Body of pancreas (tissue), 4 donors: Measurements from ENCODE around the gene ARPP19. TPM values are rescaled to one million over a fixed set of nuclear protein-coding genes. Genes with fewer than 3 reads are reported as not detected.
"Not testable (repeated sequence)": the region's sequence is repeated elsewhere in the genome, so short reads cannot be mapped to it uniquely, and the experiment has no call there.

ENCODE experiments used
- ATAC-seq: fragments of 150-250 bp; one replicate; pipeline ENCODE4 v1.9.1; 2016
- DNase-seq, 4 donors: peaks; one replicate each; pipeline ENCODE4 v3.0.0-alpha.2; 2019
- H3K27ac ChIP-seq, 4 donors: fragments of 200-600 bp; sonication (generic); 1 replicate in 3 of 4; 2 replicates in 1 of 4; pipeline versions ENCODE4 v1.5.1 to v1.6.1; 2016 to 2019; ENCODE audit warnings: mild to moderate bottlenecking in 1 of 4, mixed read lengths in 1 of 4, moderate library complexity in 1 of 4
- H3K27me3 ChIP-seq, 2 donors: fragments of 200-600 bp; sonication (generic); one replicate each; pipeline ENCODE4 v1.6.0; 2016; ENCODE audit warnings: mild to moderate bottlenecking in 1 of 2
- H3K36me3 ChIP-seq, 2 donors: fragments of 200-600 bp; sonication (generic); replicated peaks in 1 of 2; 2 replicates each; pipeline ENCODE4 v1.5.1; 2016; ENCODE audit warnings: low read depth in 2 of 2; ENCODE audit not compliant: insufficient read depth in 1 of 2
- H3K4me1 ChIP-seq: fragments of 200-600 bp; sonication (generic); one replicate; pipeline ENCODE4 v1.6.0; 2016
- H3K4me3 ChIP-seq, 2 donors: fragments of 200-600 bp; sonication (generic); 1 replicate in 1 of 2; 2 replicates in 1 of 2; pipeline ENCODE4 v1.5.1; 2016 to 2019
- H3K9me3 ChIP-seq, 3 donors: fragments of 200-600 bp; sonication (generic); 1 replicate in 2 of 3; 2 replicates in 1 of 3; pipeline ENCODE4 v1.5.1; 2016
- CTCF ChIP-seq, 7 experiments: fragments of 450-650 bp in 4 of 7; fragments of 200-600 bp in 3 of 7; sonication (generic) in 3 of 7; IDR thresholded peaks; one replicate each; pipeline ENCODE4 v1.5.1; 2016 to 2019; ENCODE audit warnings: antibody characterized with exemption in 7 of 7
- POLR2A ChIP-seq, 3 donors: fragments of 450-650 bp; IDR thresholded peaks; one replicate each; pipeline ENCODE4 v1.6.1; 2016; ENCODE audit warnings: antibody characterized with exemption in 3 of 3, mild to moderate bottlenecking in 2 of 3
- WGBS, 2 donors: methylation state at CpG; one replicate each; pipeline ENCODE4 v1.1.5; 2017; 5-methylcytosine and 5-hydroxymethylcytosine counted together
- intact Hi-C: fragments of 100-400 bp; cut with DNase I; formaldehyde crosslinking; loops from one replicate; pipeline ENCODE4 v1.15.1; 2023
- total RNA-seq, 2 donors: library from RNA; depleted of rRNA; stranded (reverse); fragments of >200 nt; gene quantifications; one replicate each; pipeline ENCODE4 v1.1.0, GENCODE V29; 2016

The ARPP19 gene
- total RNA-seq, 2 donors from 2014 or later, result 37.2 to 65.4 TPM

DNA sequence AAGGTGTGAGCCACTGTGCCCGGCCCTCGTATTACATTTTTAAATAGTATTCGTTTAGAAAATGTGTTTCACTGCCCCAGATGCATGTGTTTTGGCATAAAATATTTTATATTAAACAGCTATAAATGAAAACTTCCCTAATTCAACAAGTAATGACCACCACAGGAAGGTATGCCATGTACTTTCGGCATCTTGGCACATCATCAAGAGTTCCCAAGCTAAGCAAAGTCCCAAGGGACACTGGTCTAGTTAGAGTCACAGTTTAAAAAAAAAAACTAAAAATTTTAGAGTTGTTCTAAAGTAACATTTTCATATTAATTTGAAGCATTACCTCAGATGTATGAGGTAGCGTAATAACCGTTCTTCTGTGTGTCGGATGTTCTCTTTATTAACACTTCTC lies 15.6 kb upstream of the ARPP19 start:
- TF ChIP-seq POLR2A (IDR thresholded peaks at IDR 0.05) (no peak), CTCF (IDR thresholded peaks at IDR 0.05) (no peak)
- WGBS, 2 donors, result 93% methylated on average over 7 of the region's 7 CpGs
- DNase-seq, result no peak
- H3K4me3 ChIP-seq, result no peak overlapping the region
- no peak for ATAC-seq
- no peaks in the 10 kb centered on the region for H3K27me3 ChIP-seq
- H3K36me3 ChIP-seq, result peaks cover 0 to 17% of the 10 kb centered on the region in 2 donors
- intact Hi-C loops, result no loop called here
- no peaks in the 10 kb centered on the region for H3K9me3 ChIP-seq
- no peaks in the 10 kb centered on the region for H3K4me1 ChIP-seq
- H3K27ac ChIP-seq, result no peak overlapping the region

DNA sequence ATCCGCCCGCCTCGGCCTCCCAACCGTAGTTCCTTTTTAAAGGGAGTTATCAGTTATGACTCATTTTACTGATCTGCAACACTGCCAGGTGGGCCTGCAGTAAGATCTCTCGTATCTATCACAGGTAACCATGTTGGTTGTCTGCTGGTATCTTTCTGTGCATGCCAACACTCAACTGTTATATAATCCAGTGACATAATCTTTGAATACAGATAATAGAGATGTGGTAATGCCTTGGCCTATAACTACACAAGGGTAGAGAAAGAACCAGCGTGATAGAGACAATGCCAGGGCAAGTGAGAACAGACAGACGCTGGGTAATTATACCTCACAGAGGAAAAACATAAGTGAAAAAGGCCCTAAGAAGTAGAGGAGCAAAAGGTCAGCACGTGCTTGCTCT lies 11.0 kb upstream of the ARPP19 start:
- 71 to 79% methylated on average over 8 of the region's 8 CpGs for WGBS, 2 donors
- TF ChIP-seq POLR2A (IDR thresholded peaks at IDR 0.05) (no peak), CTCF (IDR thresholded peaks at IDR 0.05) (no peak)
- Histone ChIP-seq H3K27me3 (no peaks in the 10 kb centered on the region), H3K27ac (no peak overlapping the region), H3K4me1 (no peaks in the 10 kb centered on the region), H3K36me3 (peaks cover 0 to 9% of the 10 kb centered on the region in 2 donors), H3K4me3 (no peak overlapping the region), H3K9me3 (no peaks in the 10 kb centered on the region)
- ATAC-seq, result peak; percentile 52
- DNase-seq, result no peak
- intact Hi-C loops, result no loop called here

- TF ChIP-seq CTCF (IDR thresholded peaks at IDR 0.05), result no peak
- no peak for TF ChIP-seq POLR2A (IDR thresholded peaks at IDR 0.05)
- 84 to 90% methylated on average over 2 of the region's 2 CpGs for WGBS, 2 donors
- Histone ChIP-seq H3K36me3 (peaks cover 0 to 2% of the 10 kb centered on the region in 2 donors), H3K27ac (no peak overlapping the region), H3K4me1 (no peaks in the 10 kb centered on the region), H3K9me3 (no peaks in the 10 kb centered on the region), H3K27me3 (no peaks in the 10 kb centered on the region), H3K4me3 (no peak overlapping the region)
- no peak for DNase-seq
- intact Hi-C loops, result no loop called here
- ATAC-seq, result no peak
These were observed 7.9 kb upstream of the ARPP19 start for GRCh38 chr15:52576692-52577091.

DNA sequence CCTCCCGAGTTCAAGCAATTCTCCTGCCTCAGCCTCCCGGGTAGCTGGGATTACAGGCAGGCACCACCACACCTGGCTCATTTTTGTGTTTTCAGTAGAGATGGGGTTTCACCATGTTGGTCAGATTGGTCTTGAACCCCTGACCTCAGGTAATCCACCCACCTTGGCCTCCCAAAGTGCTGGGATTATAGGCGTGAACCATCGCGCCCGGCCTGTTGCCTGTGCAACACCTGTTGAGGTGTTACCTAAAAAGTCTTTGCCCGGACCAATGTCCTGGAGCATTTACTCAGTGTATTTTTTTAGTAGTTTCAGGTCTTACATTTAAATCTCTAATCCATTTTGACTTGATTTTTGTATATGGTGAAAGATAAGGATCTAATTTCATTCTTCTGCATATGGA lies 6.7 kb upstream of the ARPP19 start:
- ATAC-seq, H3K27me3 ChIP-seq, H3K4me3 ChIP-seq, H3K27ac ChIP-seq, DNase-seq, intact Hi-C loops, H3K9me3 ChIP-seq, H3K36me3 ChIP-seq, H3K4me1 ChIP-seq: not testable (repeated sequence)
- 89 to 90% methylated on average over 7 of the region's 7 CpGs for WGBS, 2 donors

DNA sequence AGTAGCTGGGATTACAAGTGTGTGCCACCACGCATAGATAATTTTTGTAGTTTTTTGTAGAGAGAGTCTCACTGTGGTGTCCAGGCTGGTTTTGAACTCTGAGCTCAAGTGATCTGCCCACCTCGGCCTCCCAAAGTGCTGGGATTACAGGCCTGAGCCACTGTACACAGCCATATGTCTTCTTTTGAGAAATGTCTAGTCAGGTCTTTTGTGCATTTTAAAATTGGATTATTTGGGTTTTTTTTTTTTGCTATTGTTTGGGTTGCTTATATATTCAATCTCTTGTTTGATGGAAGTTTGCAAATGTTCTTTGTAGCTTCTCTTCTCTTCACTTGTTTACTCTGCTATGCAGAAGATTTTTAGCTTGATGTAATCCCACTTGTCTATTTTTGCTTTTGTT lies 6.2 kb upstream of the ARPP19 start:
- no peak overlapping the region for H3K27ac ChIP-seq
- no peaks in the 10 kb centered on the region for H3K4me1 ChIP-seq
- no peaks in the 10 kb centered on the region for H3K9me3 ChIP-seq
- DNase-seq (no peak), ATAC-seq (no peak)
- H3K27me3 ChIP-seq, result no peaks in the 10 kb centered on the region
- H3K36me3 ChIP-seq, result no peaks in the 10 kb centered on the region
- H3K4me3 ChIP-seq, result no peak overlapping the region
- 94 to 98% methylated on average over 2 of the region's 2 CpGs for WGBS, 2 donors
- TF ChIP-seq POLR2A (IDR thresholded peaks at IDR 0.05) (no peak), CTCF (IDR thresholded peaks at IDR 0.05) (no peak)
- intact Hi-C loops, result no loop called here

GRCh38 chr15:52574623-52575022 lies 5.8 kb upstream of the ARPP19 start:
- H3K4me3 ChIP-seq, intact Hi-C loops, H3K9me3 ChIP-seq, H3K4me1 ChIP-seq, DNase-seq, H3K36me3 ChIP-seq, H3K27me3 ChIP-seq, H3K27ac ChIP-seq: not testable (repeated sequence)
- ATAC-seq, result peak; percentile 33
- 53 to 82% methylated on average over 3 of the region's 3 CpGs for WGBS, 2 donors
